ENCODE data around the gene LYPD1. TPM values are rescaled to one million over a fixed set of nuclear protein-coding genes. Genes with fewer than 3 reads are reported as not detected.
A peak's percentile ranks its signal among the peaks of the same experiment; 100 is the strongest.

Gene LYPD1
- total RNA-seq, 1 donor from 2014 or later = 1.2 TPM

DNA sequence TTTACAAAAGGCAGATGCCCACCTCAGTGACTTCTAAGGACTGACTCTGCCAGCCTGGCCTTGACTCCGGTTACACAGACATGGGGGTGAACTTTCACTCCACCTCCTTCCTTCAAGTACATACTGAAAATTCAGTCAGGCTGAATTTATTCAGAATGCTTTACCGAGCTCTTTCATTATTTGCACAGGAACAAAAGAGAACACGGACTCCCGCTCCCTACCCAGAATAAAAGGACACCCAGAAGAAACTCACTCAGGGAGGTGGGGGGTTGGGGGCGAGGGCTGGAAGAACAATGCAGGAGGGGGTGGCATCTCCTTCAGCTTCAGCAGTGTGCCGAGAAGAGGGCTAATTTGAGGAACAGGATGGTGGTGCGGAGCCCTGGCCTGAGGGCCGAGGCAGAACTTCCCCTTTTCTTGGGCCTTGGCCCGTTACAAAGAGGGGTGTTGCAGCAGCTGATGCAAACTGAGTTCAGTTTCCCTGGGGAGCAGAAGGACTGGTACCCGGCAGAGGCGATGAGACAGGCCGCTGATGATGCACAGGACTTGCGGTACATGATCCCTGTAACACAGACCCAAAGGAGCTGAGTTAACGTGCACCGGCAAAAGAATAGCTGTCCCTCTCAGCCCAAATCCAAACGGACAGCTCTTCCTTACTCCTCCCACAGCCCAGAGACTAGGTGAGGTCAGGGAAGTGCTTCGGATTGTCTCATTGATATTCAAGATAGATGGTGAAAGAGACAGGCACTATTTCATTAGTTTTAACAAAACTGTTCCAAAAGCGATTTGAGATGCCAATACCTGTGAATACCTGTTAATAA is 24.1 kb downstream of the LYPD1 start:
- ATAC-seq (peak; percentile 66), DNase-seq (no peak)
- H3K4me1 ChIP-seq = no peaks in the 10 kb centered on the region
- no peaks in the 10 kb centered on the region for H3K9me3 ChIP-seq
- intact Hi-C loops (cut with DNase I) = no loop called here
- TF ChIP-seq, protein P1, sequence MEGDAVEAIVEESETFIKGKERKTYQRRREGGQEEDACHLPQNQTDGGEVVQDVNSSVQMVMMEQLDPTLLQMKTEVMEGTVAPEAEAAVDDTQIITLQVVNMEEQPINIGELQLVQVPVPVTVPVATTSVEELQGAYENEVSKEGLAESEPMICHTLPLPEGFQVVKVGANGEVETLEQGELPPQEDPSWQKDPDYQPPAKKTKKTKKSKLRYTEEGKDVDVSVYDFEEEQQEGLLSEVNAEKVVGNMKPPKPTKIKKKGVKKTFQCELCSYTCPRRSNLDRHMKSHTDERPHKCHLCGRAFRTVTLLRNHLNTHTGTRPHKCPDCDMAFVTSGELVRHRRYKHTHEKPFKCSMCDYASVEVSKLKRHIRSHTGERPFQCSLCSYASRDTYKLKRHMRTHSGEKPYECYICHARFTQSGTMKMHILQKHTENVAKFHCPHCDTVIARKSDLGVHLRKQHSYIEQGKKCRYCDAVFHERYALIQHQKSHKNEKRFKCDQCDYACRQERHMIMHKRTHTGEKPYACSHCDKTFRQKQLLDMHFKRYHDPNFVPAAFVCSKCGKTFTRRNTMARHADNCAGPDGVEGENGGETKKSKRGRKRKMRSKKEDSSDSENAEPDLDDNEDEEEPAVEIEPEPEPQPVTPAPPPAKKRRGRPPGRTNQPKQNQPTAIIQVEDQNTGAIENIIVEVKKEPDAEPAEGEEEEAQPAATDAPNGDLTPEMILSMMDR (IDR thresholded peaks at IDR 0.05) = no peak
- H3K27ac ChIP-seq = no peak overlapping the region
- H3K27me3 ChIP-seq = no peaks in the 10 kb centered on the region
- H3K36me3 ChIP-seq = no peaks in the 10 kb centered on the region
- no peak overlapping the region for H3K4me3 ChIP-seq

DNA sequence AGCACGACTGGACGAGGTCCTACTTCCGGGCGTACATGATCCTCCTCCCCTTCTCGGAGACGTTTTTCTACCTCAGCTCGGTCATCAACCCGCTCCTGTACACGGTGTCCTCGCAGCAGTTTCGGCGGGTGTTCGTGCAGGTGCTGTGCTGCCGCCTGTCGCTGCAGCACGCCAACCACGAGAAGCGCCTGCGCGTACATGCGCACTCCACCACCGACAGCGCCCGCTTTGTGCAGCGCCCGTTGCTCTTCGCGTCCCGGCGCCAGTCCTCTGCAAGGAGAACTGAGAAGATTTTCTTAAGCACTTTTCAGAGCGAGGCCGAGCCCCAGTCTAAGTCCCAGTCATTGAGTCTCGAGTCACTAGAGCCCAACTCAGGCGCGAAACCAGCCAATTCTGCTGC is 24.8 kb downstream of the LYPD1 start:
- intact Hi-C loops (cut with DNase I) = no loop called here
- ATAC-seq (peak; percentile 58), DNase-seq (peak; percentile 63)
- no peak overlapping the region for H3K4me3 ChIP-seq
- H3K9me3 ChIP-seq = no peaks in the 10 kb centered on the region
- no peaks in the 10 kb centered on the region for H3K4me1 ChIP-seq
- no peaks in the 10 kb centered on the region for H3K27me3 ChIP-seq
- H3K27ac ChIP-seq = no peak overlapping the region
- TF ChIP-seq, protein P1 (IDR thresholded peaks at IDR 0.05) = no peak
- no peaks in the 10 kb centered on the region for H3K36me3 ChIP-seq

DNA sequence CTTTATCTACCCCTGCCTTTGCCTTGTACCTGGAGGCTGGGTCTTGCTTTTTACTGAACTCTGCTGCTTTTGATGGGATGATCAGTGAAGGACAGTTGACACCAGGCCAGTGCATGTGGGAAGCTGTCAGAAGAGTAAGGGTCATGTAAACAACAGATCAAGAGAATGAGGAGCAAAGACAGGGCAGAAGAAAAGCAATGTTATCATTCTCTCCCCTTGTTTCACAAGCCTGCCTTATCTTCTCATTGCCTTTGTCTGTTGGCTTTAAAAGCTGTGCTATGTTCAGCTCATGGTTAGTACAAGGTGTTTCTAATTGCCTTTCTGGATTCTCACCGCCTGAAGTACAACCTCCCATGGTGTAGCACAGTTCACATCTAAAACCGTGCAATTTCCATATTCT is 27.6 kb downstream of the LYPD1 start:
- TF ChIP-seq, protein P1 (IDR thresholded peaks at IDR 0.05) = no peak
- intact Hi-C loops (cut with DNase I) = no loop called here
- no peaks in the 10 kb centered on the region for H3K27me3 ChIP-seq
- no peak for ATAC-seq
- no peaks in the 10 kb centered on the region for H3K36me3 ChIP-seq
- no peaks in the 10 kb centered on the region for H3K4me1 ChIP-seq
- no peaks in the 10 kb centered on the region for H3K9me3 ChIP-seq
- no peak overlapping the region for H3K27ac ChIP-seq
- no peak for DNase-seq
- no peak overlapping the region for H3K4me3 ChIP-seq

DNA sequence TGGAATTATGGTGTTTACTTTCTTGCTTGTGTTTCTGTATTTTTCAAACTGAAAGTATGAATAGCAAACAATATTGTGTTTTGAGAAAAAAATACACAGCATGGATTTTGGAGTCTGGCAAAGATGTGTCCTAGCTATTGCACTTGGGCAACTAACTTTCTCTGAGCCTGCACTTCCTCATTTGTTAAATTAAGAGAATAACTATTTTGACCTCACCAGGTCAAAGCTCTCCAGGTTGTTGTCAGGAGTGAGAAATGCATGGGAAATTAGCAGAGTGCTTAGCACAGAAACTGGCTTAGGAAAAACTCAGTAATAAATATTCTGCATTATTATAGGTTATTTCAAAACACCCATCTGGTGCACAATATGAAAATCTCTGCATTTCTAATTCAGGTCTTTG is 28.2 kb downstream of the LYPD1 start:
- TF ChIP-seq, protein P1 (IDR thresholded peaks at IDR 0.05) = no peak
- Histone ChIP-seq H3K4me3 (no peak overlapping the region), H3K9me3 (no peaks in the 10 kb centered on the region), H3K36me3 (no peaks in the 10 kb centered on the region), H3K27ac (no peak overlapping the region), H3K4me1 (no peaks in the 10 kb centered on the region), H3K27me3 (no peaks in the 10 kb centered on the region)
- intact Hi-C loops (cut with DNase I) = no loop called here
- DNase-seq (no peak), ATAC-seq (no peak)

DNA sequence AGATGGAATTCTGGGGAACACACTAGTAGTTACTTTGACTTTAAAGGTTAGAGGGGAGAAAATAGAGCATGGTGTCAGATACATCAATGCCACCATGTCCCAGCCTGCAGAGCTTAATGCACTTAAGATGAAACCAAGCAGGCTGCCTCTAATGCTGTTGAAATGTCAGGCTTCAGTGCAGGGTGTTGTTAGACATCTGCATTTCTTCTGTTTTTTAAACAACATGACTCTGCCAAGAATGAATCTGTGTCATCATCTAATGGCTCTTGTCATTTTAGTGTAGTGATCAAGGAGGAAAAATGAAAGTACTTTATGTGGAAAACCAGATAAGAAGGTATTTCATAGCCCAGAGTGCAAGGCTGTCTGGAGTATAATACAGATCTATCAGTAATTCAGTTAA is 29.9 kb downstream of the LYPD1 start:
- TF ChIP-seq, protein P1 (IDR thresholded peaks at IDR 0.05) = no peak
- ATAC-seq (no peak), DNase-seq (no peak)
- H3K36me3 ChIP-seq = no peaks in the 10 kb centered on the region
- intact Hi-C loops (cut with DNase I) = no loop called here
- no peaks in the 10 kb centered on the region for H3K4me1 ChIP-seq
- no peak overlapping the region for H3K4me3 ChIP-seq
- no peaks in the 10 kb centered on the region for H3K27me3 ChIP-seq
- H3K27ac ChIP-seq = no peak overlapping the region
- H3K9me3 ChIP-seq = no peaks in the 10 kb centered on the region

All from upper lobe of right lung (tissue), 1 donor.